Amniotic epithelial cell (primary cell): ENCODE measurements around the gene GARIN5B.

Experiments
- DNase-seq: peaks from one replicate; pipeline ENCODE4 v3.0.0-alpha.2; 2010; ENCODE audit warnings: low read depth

GARIN5B gene

GRCh38 chr19:55322204-55322885 is 40.7 kb downstream of the GARIN5B start:
- no peak for DNase-seq

- DNase-seq, result no peak
Observed at GRCh38 chr19:55321466-55322137, 41.5 kb downstream of the GARIN5B start.

GRCh38 chr19:55320844-55321419 is 42.1 kb downstream of the GARIN5B start:
- no peak for DNase-seq

GRCh38 chr19:55319785-55320184 is 43.3 kb downstream of the GARIN5B start:
- DNase-seq, result peak; percentile 38

- no peak for DNase-seq
Observed at GRCh38 chr19:55316646-55317045, 46.4 kb downstream of the GARIN5B start.

- DNase-seq, result no peak
Observed at GRCh38 chr19:55315956-55316525, 47.0 kb downstream of the GARIN5B start.

GRCh38 chr19:55314396-55314795 is 48.7 kb downstream of the GARIN5B start:
- DNase-seq, result no peak

GRCh38 chr19:55312621-55313512 is 50.2 kb downstream of the GARIN5B start:
- no peak for DNase-seq

GRCh38 chr19:55311797-55312196 is 51.3 kb downstream of the GARIN5B start:
- no peak for DNase-seq

GRCh38 chr19:55311397-55311796 is 51.7 kb downstream of the GARIN5B start:
- no peak for DNase-seq

- no peak for DNase-seq
Observed at GRCh38 chr19:55310498-55310897, 52.6 kb downstream of the GARIN5B start.

GRCh38 chr19:55309448-55309847 is 53.6 kb downstream of the GARIN5B start:
- no peak for DNase-seq

GRCh38 chr19:55308281-55308680 is 54.8 kb downstream of the GARIN5B start:
- no peak for DNase-seq

- no peak for DNase-seq
Observed at GRCh38 chr19:55306712-55307111, 56.3 kb downstream of the GARIN5B start.

GRCh38 chr19:55305983-55306562 is 57.0 kb downstream of the GARIN5B start:
- no peak for DNase-seq

- peak; percentile 27 for DNase-seq
Observed at GRCh38 chr19:55305491-55305890, 57.6 kb downstream of the GARIN5B start.

GRCh38 chr19:55304980-55305379 is 58.1 kb downstream of the GARIN5B start:
- DNase-seq, result no peak
